Neural cell (in vitro differentiated cells): Measurements from ENCODE around the gene WDR1. TPM values are rescaled to one million over a fixed set of nuclear protein-coding genes. Genes with fewer than 3 reads are reported as not detected.

ENCODE experiments used
- H2AFZ ChIP-seq: fragments of 200-600, 300-800 bp; sonication (generic), shearing (Covaris generic); 2 replicates; pipeline ENCODE4 v1.6.0; 2014; ENCODE audit warnings: low read depth, mild to moderate bottlenecking, antibody characterized with exemption, low read length, moderate library complexity
- H3F3A ChIP-seq: fragments of 200-600 bp; shearing (Covaris generic); 2 replicates; pipeline ENCODE4 v1.6.1; 2016; ENCODE audit warnings: mild to moderate bottlenecking, moderate library complexity, mixed read lengths, antibody characterized with exemption, low read length; ENCODE audit not compliant: insufficient read depth, poor library complexity, severe bottlenecking
- H3K27ac ChIP-seq: fragments of 200-600, 300-800 bp; sonication (generic), shearing (Covaris generic); 2 replicates; pipeline ENCODE4 v1.5.1; 2014; ENCODE audit warnings: mild to moderate bottlenecking, low read length, moderate library complexity
- H3K27me3 ChIP-seq: fragments of 300-800, 200-600 bp; sonication (generic), shearing (Covaris generic); 2 replicates; pipeline ENCODE4 v1.6.0; 2014; ENCODE audit warnings: mild to moderate bottlenecking, low read depth, low read length, moderate library complexity; ENCODE audit not compliant: insufficient read depth
- H3K36me3 ChIP-seq: fragments of 300-800, 200-600 bp; sonication (generic), shearing (Covaris generic); 2 replicates; pipeline ENCODE4 v1.5.1; 2014; ENCODE audit warnings: mild to moderate bottlenecking, antibody characterized with exemption, low read length, moderate library complexity; ENCODE audit not compliant: insufficient read depth
- H3K4me2 ChIP-seq: fragments of 300-800, 200-600 bp; sonication (generic), shearing (Covaris generic); 2 replicates; pipeline ENCODE4 v1.6.0; 2014; ENCODE audit warnings: mild to moderate bottlenecking, low read length
- H3K4me3 ChIP-seq: fragments of 300-800, 200-600 bp; sonication (generic), shearing (Covaris generic); 2 replicates; pipeline ENCODE4 v1.5.1; 2014; ENCODE audit warnings: mild to moderate bottlenecking, low read length, moderate library complexity
- H3K79me2 ChIP-seq: fragments of 200-600 bp; shearing (Covaris generic); replicated peaks from 2 replicates; pipeline ENCODE4 v1.6.0; 2014; ENCODE audit warnings: mild to moderate bottlenecking, low read length, moderate library complexity; ENCODE audit not compliant: insufficient read depth
- H3K9ac ChIP-seq: fragments of 300-800, 200-600 bp; sonication (generic), shearing (Covaris generic); 2 replicates; pipeline ENCODE4 v1.6.1; 2016; ENCODE audit warnings: mild to moderate bottlenecking, low read length, mixed read lengths
- H3K9me2 ChIP-seq: fragments of 200-600 bp; shearing (Covaris generic); 2 replicates; pipeline ENCODE4 v1.6.1; 2016; ENCODE audit warnings: mild to moderate bottlenecking, low read length, mixed read lengths; ENCODE audit not compliant: insufficient read depth
- H3K9me3 ChIP-seq: fragments of 200-600, 300-800 bp; sonication (generic), shearing (Covaris generic); 2 replicates; pipeline ENCODE4 v1.6.1; 2016; ENCODE audit warnings: mild to moderate bottlenecking, mixed run types, low read length, moderate library complexity, mixed read lengths
- H4K20me1 ChIP-seq: fragments of 200-600 bp; shearing (Covaris generic); 2 replicates; pipeline ENCODE4 v1.6.1; 2016; ENCODE audit warnings: mild to moderate bottlenecking, mixed run types; ENCODE audit not compliant: insufficient read depth
- CTCF ChIP-seq: fragments of 450-650 bp; IDR thresholded peaks from 2 replicates; pipeline ENCODE4 v1.5.1; 2014; ENCODE audit warnings: antibody characterized with exemption, mild to moderate bottlenecking, moderate library complexity; ENCODE audit not compliant: poor library complexity, severe bottlenecking
- EP300 ChIP-seq: fragments of 450-650 bp; conservative IDR thresholded peaks from 2 replicates; pipeline ENCODE4 v1.6.1; 2014; ENCODE audit warnings: antibody characterized with exemption, mild to moderate bottlenecking, moderate library complexity; ENCODE audit not compliant: poor library complexity, severe bottlenecking
- EZH2 ChIP-seq: fragments of 200-600, 300-800 bp; shearing (Covaris generic), sonication (generic); IDR thresholded peaks from 2 replicates; pipeline ENCODE4 v1.6.1; 2014; ENCODE audit warnings: antibody characterized with exemption, low read length, borderline replicate concordance, mild to moderate bottlenecking; ENCODE audit not compliant: insufficient read depth, poor library complexity, severe bottlenecking
- MXI1 ChIP-seq: fragments of 450-650 bp; conservative IDR thresholded peaks from 2 replicates; pipeline ENCODE4 v1.6.1; 2014; ENCODE audit warnings: antibody characterized with exemption, mild to moderate bottlenecking; ENCODE audit not compliant: poor library complexity, severe bottlenecking
- POLR2AphosphoS5 ChIP-seq: IDR thresholded peaks from 2 replicates; pipeline ENCODE4 v1.6.1; 2012
- RAD21 ChIP-seq: fragments of 450-650 bp; conservative IDR thresholded peaks from 2 replicates; pipeline ENCODE4 v1.6.1; 2014; ENCODE audit warnings: antibody characterized with exemption, mild to moderate bottlenecking, moderate library complexity
- REST ChIP-seq: IDR thresholded peaks from 2 replicates; pipeline ENCODE4 v1.6.1; 2012; ENCODE audit warnings: borderline replicate concordance
- SMC3 ChIP-seq: fragments of 450-650 bp; conservative IDR thresholded peaks from 2 replicates; pipeline ENCODE4 v1.6.1; 2014; ENCODE audit warnings: antibody characterized with exemption, mild to moderate bottlenecking, moderate library complexity; ENCODE audit not compliant: poor library complexity
- TAF1 ChIP-seq: IDR thresholded peaks from 2 replicates; pipeline ENCODE4 v1.6.1; 2012; ENCODE audit warnings: low read depth
- polyA plus RNA-seq: library from polyadenylated mRNA; depleted of rRNA; stranded (reverse); fragments of >200 nt; gene quantifications from 2 replicates; pipeline ENCODE4 v1.2.3, GENCODE V29; 2014

Gene WDR1
- polyA plus RNA-seq, 1 donor from 2014 or later = 106 TPM

GRCh38 chr4:10063544-10064300, 52.9 kb downstream of the WDR1 start:
- H3K36me3 ChIP-seq = no peaks in the 10 kb centered on the region
- H3K4me2 ChIP-seq = no peak overlapping the region
- H3K27ac ChIP-seq = no peak overlapping the region
- no peaks in the 10 kb centered on the region for H3F3A ChIP-seq
- H3K9ac ChIP-seq = no peak overlapping the region
- no peak overlapping the region for H2AFZ ChIP-seq
- no peaks in the 10 kb centered on the region for H3K79me2 ChIP-seq
- TF ChIP-seq TAF1 (no peak), SMC3 (peak; percentile 90), POLR2AphosphoS5 (peak; percentile 20), RAD21 (peak; percentile 84), CTCF (peak; percentile 76), EP300 (peak; percentile 36), REST (no peak), EZH2 (no peak), MXI1 (no peak)
- H3K9me3 ChIP-seq = no peaks in the 10 kb centered on the region
- H3K4me3 ChIP-seq = no peak overlapping the region
- no peaks in the 10 kb centered on the region for H3K27me3 ChIP-seq
- no peaks in the 10 kb centered on the region for H4K20me1 ChIP-seq
- H3K9me2 ChIP-seq = no peaks in the 10 kb centered on the region

- no peaks in the 10 kb centered on the region for H3K36me3 ChIP-seq
Observed at GRCh38 chr4:10061650-10062415, 54.8 kb downstream of the WDR1 start.

More at GRCh38 chr4:10061650-10062415, 54.8 kb downstream of the WDR1 start:
- Histone ChIP-seq H3K9me2 (no peaks in the 10 kb centered on the region), H3F3A (no peaks in the 10 kb centered on the region), H3K27me3 (no peaks in the 10 kb centered on the region), H3K9ac (no peak overlapping the region), H3K79me2 (no peaks in the 10 kb centered on the region), H2AFZ (no peak overlapping the region), H3K27ac (no peak overlapping the region), H3K4me3 (no peak overlapping the region), H3K9me3 (no peaks in the 10 kb centered on the region), H4K20me1 (no peaks in the 10 kb centered on the region), H3K4me2 (no peak overlapping the region)
- TF ChIP-seq TAF1 = no peak
- no peak for TF ChIP-seq POLR2AphosphoS5
